ENCODE measurements around the gene AGPAT2.

Gene AGPAT2

GRCh38 chr9:136695955-136696354 lies 8.7 kb upstream of the AGPAT2 start:
- no peak for TF ChIP-seq CTCF (IDR thresholded peaks at IDR 0.05; ENCODE audit: low read depth, low read length, missing control alignments)
- no peak overlapping the region for H3K4me3 ChIP-seq (replicated peaks; ENCODE audit: low read depth, low read length)
- DNase-seq (ENCODE audit: extremely low read depth, low read depth), result no peak

- no peak for TF ChIP-seq CTCF (IDR thresholded peaks at IDR 0.05; ENCODE audit: low read depth, low read length, missing control alignments)
- DNase-seq (ENCODE audit: extremely low read depth, low read depth), result no peak
- H3K4me3 ChIP-seq (replicated peaks; ENCODE audit: low read depth, low read length), result no peak overlapping the region
Observed at GRCh38 chr9:136695435-136695895, 8.2 kb upstream of the AGPAT2 start.

GRCh38 chr9:136694872-136695247 lies 7.6 kb upstream of the AGPAT2 start:
- H3K4me3 ChIP-seq (replicated peaks; ENCODE audit: low read depth, low read length), result no peak overlapping the region
- TF ChIP-seq CTCF (IDR thresholded peaks at IDR 0.05; ENCODE audit: low read depth, low read length, missing control alignments), result no peak
- DNase-seq (ENCODE audit: extremely low read depth, low read depth), result no peak

GRCh38 chr9:136694163-136694871 lies 7.1 kb upstream of the AGPAT2 start:
- DNase-seq (ENCODE audit: extremely low read depth, low read depth), result no peak
- TF ChIP-seq CTCF (IDR thresholded peaks at IDR 0.05; ENCODE audit: low read depth, low read length, missing control alignments), result peak; percentile 79
- no peak overlapping the region for H3K4me3 ChIP-seq (replicated peaks; ENCODE audit: low read depth, low read length)

- TF ChIP-seq CTCF (IDR thresholded peaks at IDR 0.05; ENCODE audit: low read depth, low read length, missing control alignments), result no peak
- no peak for DNase-seq (ENCODE audit: extremely low read depth, low read depth)
- H3K4me3 ChIP-seq (replicated peaks; ENCODE audit: low read depth, low read length), result no peak overlapping the region
Observed at GRCh38 chr9:136693490-136694162, 6.4 kb upstream of the AGPAT2 start.

- DNase-seq (ENCODE audit: extremely low read depth, low read depth), result no peak
- no peak overlapping the region for H3K4me3 ChIP-seq (replicated peaks; ENCODE audit: low read depth, low read length)
- no peak for TF ChIP-seq CTCF (IDR thresholded peaks at IDR 0.05; ENCODE audit: low read depth, low read length, missing control alignments)
Observed at GRCh38 chr9:136693135-136693489, 5.9 kb upstream of the AGPAT2 start.

Data from HFF-Myc (cell line).